Activated T-helper 1 cell treated with Interleukin-2 at 50 U/mL for 16 hours (primary cell): Measurements from ENCODE around the gene KDM4F.

Experiments
- DNase-seq: peaks from one replicate; pipeline ENCODE4 v3.0.0-alpha.2; 2020; ENCODE audit warnings: low read depth

Gene KDM4F

DNA sequence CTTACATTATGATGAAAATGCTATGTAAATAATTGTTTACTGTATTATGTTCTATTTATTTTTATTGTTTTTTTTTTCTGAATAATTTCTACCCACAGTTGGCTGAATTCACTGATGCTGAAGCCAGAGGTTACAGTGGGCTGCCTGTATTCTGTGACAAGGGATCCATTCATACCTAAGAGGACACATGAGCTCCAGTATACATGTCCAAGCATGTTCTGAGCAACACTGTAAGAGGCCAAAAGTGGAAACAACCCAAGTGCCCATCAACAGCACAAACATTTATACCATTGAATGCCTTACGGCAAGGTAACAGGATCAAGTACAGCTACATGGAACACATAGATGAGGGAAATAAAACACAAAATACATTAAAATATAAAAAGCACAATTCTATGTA lies 16.1 kb downstream of the KDM4F start:
- no peak for DNase-seq

DNA sequence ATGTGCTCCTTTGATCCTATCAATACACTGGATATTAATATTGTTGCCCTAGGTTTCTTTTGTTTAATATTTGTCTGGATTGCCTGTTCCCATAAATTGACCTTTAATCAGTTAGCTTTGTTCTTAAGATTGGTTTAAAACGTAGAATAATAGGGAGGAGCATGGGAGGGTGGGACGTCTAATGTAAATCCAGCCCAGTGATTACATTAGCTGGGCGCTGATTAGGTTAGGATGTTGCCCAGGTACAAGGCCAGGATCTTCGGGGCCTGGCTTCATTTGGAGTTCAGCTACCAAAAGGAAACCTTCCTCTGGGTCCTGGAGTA lies 17.5 kb downstream of the KDM4F start, which contains the start of gene SRSF8:
Gene SRSF8, plus strand, starts transcription at position 204 of the 323 bp plus-strand sequence. CDS start 308 bp downstream, outside the sequence.
- DNase-seq: no peak

DNA sequence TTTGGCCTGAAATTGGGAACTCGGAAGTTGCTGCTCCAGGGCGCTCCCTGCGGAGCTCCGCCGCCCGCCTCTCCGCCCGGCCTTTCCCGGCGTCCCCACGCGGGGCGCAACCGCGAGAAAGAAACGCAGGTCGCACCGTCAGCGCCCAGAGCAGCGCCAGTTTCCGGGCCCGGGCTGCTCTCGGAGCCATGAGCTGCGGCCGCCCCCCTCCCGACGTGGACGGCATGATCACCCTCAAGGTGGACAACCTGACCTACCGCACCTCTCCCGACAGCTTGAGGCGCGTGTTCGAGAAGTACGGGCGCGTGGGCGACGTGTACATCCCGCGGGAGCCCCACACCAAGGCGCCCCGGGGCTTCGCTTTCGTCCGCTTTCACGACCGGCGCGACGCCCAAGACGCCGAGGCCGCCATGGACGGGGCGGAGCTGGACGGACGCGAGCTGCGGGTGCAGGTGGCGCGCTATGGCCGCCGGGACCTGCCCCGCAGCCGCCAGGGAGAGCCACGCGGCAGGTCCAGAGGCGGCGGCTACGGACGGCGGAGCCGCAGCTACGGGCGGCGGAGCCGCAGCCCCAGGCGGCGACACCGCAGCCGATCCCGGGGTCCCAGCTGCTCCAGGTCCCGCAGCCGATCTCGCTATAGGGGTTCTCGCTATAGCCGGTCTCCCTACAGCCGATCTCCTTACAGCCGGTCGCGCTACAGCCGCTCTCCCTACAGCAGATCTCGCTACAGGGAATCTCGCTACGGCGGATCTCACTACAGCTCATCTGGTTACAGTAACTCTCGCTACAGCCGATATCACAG lies 18.0 kb downstream of the KDM4F start:
- DNase-seq: peak; percentile 67

DNA sequence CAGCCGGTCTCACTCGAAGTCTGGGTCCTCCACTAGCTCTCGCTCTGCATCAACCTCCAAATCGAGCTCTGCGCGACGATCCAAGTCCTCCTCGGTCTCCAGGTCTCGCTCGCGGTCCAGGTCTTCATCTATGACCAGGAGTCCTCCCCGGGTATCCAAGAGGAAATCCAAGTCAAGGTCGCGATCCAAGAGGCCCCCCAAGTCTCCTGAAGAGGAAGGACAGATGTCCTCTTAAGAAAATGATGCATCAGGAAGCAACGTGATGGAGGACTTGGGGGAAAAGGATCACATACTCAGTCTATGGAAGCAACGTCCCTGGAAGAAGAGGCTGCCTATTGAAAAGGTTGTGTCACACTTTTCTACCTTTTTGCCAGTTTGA lies 18.6 kb downstream of the KDM4F start:
- DNase-seq: peak; percentile 14

DNA sequence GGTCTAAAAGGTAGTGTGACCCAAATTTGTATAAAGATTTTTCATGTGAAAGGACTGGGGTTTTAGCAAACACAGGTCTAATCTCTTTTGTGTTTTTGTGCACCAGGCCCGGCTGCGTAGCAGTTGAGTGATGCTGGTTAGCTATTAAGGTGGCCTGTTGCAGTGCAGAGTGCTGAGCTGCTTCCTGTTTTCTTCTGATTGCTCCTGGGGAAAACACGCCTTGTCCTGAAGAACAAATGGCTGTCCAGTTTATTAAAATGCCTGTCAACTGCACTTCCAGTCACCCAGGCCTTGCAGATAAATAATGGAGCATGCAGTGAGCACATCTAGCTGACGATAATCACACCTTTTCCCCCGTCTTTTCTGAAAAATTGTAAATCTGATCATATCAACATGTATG lies 19.3 kb downstream of the KDM4F start:
- DNase-seq: peak; percentile 49

DNA sequence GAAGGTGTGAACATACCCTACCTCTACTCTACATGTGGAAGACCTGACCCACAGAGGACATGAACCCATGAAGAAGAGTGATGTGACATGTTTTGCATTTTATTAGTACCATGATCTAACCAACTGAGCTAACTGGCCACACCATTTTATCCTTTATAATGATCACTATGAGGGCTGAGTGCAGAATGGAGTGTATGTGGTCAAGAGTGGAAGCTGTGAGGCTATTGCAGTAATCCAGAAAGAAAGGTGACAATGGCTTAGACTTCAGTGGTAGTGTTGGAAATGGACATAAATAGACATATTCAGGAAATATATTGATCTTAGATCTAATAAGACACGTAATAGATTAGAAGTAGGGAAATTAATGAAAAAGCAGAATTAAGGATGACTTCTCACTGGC lies 21.2 kb downstream of the KDM4F start:
- no peak for DNase-seq

DNA sequence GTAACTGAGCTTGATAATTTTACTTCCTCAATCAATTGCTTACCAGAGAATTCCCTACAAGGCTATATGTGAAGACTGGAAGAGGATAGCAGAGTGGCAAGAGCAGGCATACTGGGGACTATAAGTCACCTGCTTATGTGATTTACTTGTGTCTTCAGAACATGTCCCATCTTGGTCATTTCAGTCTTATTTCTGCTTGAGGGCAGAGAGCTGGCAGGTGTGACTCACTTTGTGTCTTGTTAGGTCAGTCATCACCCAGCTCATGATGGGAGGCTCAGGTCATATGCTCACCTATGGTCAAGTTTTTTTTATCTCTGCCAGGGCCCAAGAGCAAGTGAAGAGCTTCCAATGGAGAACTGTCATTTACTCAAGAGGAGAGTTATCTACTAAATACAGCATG lies 23.7 kb downstream of the KDM4F start:
- DNase-seq: no peak

DNA sequence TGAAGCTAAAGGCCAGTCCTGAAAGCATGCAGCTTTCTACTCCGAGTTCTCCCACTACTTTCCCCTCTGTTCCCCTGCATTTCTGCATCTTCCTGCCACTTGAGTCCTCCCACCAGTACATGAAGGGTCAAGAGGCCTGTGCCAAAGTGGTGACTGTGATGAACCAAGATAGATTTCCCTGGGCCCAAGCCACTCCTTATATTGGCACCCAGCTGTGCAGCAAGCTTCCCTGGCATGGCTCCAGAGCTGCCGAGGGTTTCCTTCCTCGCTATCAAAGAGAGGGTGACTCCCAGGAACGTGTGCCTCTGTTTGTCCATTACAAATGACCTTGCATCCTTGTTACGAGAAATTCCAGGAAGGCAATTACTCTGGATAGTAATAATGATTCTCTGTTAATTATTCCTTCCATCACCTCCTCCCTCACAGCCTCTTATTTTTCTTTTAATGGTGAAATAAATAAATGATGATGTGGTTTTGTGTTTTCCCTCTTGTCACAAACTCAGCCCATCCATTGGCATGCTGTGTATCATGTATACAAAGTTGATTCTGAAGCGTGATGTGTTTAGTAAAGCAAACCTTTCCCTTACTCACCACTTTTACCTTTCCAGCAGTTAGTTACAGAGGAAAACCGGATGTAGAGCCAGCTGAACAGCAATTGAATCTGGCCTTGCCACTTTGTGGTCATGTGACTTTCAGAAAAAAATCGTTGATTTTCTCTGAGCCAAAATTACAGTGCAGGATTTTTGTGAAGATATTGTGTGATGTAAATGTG lies 25.8 kb downstream of the KDM4F start:
- no peak for DNase-seq

DNA sequence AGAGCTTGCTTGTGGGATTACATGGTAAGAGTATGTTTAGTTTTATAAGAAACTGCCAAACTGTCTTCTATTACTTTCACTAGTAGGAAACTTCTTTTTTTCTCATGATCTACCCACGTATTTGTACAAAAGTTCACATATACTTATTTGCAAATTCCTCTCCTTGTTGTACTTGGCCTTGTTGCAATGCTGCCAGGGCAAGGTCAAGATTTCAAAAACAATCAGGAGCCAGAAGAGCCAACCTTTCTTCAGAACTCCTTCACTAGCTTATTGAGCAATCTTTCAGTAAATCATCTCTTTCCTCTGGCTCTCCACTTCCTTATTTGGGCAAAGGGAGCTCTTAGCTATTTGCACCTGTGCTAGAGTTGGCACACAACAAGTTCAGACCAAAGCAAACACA lies 27.2 kb downstream of the KDM4F start:
- no peak for DNase-seq

DNA sequence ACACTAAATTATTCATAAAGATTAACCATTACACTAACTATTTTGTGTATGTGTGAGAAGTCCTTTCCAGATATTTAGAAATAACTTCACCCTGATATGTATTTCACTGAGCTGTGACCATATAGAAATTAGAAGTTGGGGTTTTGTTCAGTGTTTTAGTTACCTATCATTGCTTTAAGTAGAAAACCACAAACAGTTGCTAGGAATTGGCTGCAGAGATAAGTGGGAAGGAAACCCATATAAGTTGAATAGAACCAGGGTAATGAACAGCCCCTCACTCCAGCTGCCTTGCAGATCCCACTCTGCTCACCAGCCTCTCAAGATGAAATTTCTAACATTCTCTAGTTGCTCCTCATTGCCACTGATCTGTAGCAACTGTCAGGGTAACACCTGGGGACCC lies 27.8 kb downstream of the KDM4F start:
- no peak for DNase-seq

DNA sequence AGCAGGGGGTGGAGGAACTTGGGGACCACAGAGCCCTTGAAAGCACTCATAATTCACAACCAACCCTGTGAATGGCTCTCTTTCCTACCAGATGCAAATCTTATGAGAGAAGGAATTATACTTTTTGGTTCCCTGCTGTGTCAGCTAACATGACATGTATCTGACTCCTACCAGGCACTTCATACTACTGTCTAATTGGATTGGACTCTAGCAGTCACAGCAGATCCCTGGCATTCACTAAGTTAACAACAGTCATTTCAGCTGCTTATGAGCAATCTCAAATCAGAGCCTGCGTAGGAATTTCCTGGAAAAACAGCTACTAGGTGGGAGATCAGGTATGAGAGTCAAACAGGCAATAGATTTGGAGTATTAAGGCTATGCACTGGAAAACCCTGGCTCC lies 29.3 kb downstream of the KDM4F start:
- no peak for DNase-seq

DNA sequence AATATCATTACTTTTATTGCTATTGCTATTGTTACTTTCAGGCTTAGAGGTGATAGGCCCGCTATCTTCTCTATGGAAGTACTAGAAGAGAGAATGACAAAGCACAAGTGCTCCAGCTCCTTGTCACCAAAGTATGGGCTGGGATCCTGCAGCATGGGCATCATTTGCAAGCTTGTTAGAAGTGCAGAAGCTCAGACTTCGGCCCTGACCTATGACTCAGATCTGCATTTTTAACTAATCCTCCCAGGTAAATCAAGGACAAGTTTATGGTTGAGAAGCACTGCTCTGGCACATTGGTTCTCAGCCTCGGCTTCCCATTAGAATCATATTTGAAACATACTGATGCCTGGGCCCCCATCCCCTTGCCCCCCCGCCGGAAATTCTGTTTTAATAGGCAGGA lies 31.8 kb downstream of the KDM4F start:
- no peak for DNase-seq

DNA sequence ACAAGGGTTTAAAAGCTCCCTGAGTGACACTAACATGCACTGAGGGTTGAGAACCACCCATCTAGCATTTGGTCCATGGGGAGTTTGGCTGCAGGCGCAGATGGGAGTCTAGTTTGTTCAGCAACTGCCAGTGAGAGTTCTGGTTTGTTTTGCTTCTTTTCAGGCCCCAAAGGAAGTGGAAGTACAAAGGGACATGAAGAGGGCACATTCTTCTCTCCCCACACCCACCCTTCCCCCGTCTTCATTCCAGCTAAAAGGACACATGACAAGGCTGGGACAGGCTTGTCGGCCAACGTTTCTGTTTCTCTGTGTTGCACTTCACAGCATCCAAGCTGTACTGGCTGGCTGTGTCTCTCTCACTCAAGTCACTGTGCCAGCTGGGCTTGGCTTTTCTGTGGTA lies 32.2 kb downstream of the KDM4F start:
- no peak for DNase-seq

DNA sequence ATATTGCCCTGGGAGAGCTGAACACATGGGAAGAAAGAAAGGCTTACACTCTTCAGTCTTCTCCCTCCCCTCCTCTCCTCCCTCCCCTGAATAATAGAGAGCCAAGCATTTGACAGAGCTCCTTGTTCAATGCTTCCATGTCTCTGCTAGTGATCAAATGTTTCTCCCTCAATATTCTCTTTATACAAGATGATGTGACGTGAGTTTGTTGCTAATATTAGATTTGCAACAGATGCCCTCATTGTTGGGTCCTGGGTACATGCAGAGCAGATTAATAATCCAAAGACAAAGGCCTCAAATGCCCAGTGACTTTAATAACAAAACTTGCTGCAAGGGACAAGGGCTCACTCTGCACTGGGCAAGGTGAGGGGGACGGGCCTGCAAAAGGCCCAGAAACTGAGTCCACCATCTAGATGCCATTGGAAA lies 33.4 kb downstream of the KDM4F start:
- DNase-seq: no peak

DNA sequence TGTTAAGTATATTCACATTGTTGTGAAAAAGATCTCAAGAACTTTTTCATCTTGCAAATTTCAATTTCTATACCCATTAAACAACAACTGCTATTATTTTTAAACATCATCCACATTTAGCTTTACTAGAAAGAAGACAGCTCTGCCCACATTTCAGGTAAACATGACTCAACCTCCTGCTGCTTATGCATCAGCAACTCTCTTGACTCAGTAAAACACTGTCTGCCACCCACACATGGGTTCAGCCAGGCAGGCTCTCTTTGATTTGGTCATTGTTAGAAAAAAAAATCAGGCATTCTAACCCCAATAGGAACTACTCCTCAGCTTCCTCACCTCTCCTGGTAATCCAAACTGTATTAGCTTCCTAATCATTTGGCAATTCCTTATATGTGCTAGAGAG lies 35.3 kb downstream of the KDM4F start:
- no peak for DNase-seq

DNA sequence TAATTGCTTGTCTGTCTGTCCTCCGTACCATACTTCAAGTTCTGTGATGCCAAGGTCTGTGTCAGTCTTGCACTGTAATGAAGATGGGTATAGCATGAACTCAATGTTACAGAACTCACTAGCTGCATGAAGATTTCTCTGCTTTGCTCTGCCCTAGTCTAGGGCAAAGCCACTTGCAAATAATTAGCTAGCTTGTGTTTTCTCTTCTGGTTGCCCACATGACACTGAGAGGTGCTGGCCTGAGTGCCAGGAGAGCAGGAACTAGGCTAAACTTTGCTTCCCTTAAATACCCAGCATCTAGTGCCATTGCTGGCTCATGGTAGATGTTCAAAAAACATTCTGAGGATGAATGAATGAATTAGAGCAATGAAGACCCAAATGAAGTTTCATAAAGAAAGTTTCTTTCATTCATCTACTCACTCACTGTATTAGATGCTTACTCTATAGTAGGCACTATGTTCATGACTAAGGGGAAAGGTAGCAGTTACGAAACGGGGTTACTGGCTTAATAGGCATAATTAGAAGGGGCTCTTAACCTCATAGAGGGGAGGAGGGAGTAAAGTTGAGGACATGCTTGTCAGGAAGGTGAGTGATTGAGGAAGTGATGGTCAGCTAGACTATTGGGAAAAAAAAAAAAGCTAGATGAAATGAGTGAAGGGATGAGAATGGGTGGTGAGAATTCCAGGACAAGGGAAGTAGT lies 36.0 kb downstream of the KDM4F start:
- DNase-seq: no peak

DNA sequence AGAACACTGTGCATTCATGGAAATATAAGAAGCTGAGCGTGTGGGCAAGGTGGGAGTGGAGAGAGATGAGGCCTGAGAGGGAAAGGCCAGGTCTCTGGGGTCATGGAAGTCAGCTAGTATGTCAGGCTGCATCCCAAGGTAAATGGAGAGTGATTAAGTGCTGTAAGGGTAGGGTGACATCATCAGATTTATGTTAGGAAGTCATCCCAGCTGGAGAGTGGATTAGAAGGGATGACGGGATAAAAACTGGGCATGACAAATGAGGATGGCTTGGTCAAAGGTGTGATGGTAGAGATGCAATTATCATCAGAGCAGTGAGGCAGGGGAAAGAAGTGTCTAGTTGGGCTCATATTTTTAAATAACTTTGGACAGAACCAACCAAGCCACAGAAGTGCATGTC lies 36.9 kb downstream of the KDM4F start:
- DNase-seq: no peak

DNA sequence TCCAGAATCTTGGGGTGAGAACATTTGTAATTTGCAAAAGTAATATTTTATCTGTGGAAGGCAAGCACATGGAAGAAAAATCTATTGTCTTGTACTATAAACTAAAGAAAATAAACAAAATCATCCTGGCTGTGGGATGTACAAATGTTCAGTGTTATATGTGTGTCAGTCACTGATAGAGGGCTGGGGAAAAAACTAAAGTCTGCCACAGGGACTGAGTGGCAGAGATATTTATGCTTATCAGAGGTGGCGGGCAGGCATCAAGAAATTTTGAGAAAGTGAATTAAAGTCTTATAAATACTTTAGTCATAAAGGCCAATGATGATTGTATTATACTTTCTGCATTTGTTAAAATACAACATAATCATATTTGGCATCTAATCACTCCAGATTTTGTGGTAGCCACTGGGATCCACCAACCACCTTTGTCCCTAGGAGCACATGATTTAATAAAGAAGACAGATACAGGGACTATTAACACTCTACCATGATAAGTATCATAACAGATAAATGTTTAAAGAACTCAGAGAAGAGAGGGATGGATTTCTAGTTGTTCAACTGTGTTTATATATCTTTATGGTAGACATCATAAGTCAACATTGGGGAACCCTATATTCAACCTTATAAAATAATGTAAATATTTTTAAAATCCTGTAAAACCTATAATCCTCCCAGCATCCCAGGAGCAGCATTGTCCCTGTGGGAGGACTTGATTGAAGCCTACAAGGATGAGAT lies 37.8 kb downstream of the KDM4F start:
- no peak for DNase-seq

DNA sequence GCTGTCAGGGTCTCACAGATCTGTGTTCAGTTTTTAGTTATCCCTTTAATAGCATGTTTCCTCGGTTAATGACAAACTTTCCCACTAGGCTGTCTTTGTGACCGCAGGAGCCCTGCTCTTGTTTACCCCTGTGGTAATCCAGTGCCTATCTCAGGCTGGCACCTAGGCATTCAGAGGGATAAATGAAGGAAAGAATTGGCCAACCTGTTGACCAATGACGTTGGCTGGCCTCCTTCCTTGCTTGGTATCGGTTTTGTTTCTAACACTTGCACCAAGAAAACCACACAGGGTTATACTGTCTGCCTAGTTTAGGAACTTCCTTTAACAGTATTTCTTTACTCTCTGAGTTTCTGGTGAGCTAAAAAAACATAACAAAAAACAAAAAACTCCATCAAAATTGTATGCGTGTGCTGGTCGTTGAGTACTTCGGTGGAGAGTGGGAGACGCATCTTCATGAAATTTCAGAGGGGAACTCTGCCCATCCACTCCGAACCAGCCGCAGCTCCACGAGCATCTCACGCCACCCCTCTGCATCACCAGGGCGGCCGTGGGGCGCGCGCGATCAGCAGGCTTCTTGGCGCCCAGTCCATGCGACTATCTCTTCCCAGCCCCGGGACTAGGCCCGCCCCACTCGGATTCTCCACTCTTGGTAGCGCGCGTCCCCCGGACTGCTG lies 39.9 kb downstream of the KDM4F start:
- no peak for DNase-seq

DNA sequence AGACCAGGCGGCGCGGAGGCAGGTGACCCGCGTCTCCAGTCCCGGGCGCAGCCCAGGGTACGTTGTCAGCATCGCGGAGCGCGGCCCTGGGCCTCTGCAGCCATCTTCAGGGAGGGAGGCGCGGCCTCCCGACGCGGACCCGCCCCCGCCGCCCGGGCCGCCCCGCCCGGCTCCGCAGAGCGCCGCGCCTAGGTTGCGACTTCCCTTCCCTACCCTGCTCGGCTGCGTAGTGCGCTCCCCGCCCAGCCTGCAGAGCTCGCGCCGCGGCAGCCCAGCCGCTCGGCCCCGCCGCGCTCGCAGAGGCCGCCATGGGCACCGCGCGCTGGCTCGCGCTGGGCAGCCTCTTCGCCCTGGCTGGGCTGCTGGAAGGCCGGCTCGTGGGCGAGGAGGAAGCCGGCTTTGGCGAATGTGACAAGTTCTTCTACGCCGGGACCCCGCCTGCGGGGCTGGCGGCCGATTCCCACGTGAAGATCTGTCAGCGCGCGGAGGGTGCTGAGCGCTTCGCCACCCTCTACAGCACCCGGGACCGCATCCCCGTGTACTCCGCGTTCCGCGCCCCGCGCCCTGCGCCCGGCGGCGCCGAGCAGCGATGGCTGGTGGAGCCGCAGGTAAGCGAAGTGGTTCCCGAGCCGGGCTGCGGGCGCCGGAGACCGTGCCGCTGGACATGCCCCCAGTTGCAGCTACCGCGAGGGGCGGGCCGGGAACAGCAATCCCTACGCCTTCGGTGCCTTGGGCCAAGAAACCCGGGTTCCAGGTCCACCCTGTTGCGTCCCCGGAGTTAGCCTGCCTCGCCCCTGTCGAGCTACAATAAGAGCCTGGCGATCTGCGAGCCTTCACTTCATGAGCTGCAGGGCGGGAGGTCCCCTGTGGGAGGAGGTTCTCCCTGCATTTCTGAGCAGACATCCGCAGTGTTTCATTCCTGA lies 40.7 kb downstream of the KDM4F start, which contains the start of gene ENDOD1:
Gene ENDOD1, plus strand, starts transcription at position 227 of the 923 bp plus-strand sequence. Its CDS starts 82 bp downstream, at position 309.
- peak; percentile 80 for DNase-seq
